MG63 (cell line): ENCODE measurements around the gene NPM1. TPM values are rescaled to one million over a fixed set of nuclear protein-coding genes. Genes with fewer than 3 reads are reported as not detected.
"Not testable (repeated sequence)": the region's sequence is repeated elsewhere in the genome, so short reads cannot be mapped to it uniquely, and the experiment has no call there.

Source experiments
- DNase-seq: peaks from one replicate; pipeline ENCODE4 v3.0.0-alpha.2; 2020
- H3K27me3 ChIP-seq: fragments of 250-450 bp; sonication (Bioruptor Pico); 2 replicates; pipeline ENCODE4 v1.5.1; 2020; ENCODE audit warnings: mild to moderate bottlenecking, moderate library complexity
- H3K36me3 ChIP-seq: fragments of 250-450 bp; sonication (Bioruptor Pico); 2 replicates; pipeline ENCODE4 v1.5.1; 2020; ENCODE audit warnings: mild to moderate bottlenecking, moderate library complexity
- H3K4me3 ChIP-seq: fragments of 250-450 bp; sonication (Bioruptor Pico); 2 replicates; pipeline ENCODE4 v1.5.1; 2020; ENCODE audit warnings: mild to moderate bottlenecking, moderate library complexity
- H3K9me3 ChIP-seq: fragments of 250-450 bp; sonication (Bioruptor Pico); 2 replicates; pipeline ENCODE4 v1.5.1; 2020; ENCODE audit warnings: mild to moderate bottlenecking, moderate library complexity
- total RNA-seq: library from RNA; depleted of rRNA; stranded (reverse); fragments of >200 nt; shearing (Covaris generic); gene quantifications from 2 replicates; pipeline ENCODE4 v1.2.3, GENCODE V29; 2014; ENCODE audit warnings: low replicate concordance

The NPM1 gene
- total RNA-seq, 1 experiment from 2014 or later, result 3,857 TPM

GRCh38 chr5:171398660-171399059, 11.0 kb downstream of the NPM1 start:
- DNase-seq, H3K4me3 ChIP-seq, H3K9me3 ChIP-seq, H3K27me3 ChIP-seq: not testable (repeated sequence)
- H3K36me3 ChIP-seq, result peaks cover 82% of the 10 kb centered on the region

- H3K36me3 ChIP-seq, result peaks cover 73% of the 10 kb centered on the region
- H3K9me3 ChIP-seq, result no peaks in the 10 kb centered on the region
- H3K4me3 ChIP-seq, result no peak overlapping the region
- no peaks in the 10 kb centered on the region for H3K27me3 ChIP-seq
- no peak for DNase-seq
Observed at GRCh38 chr5:171400169-171400568, 12.5 kb downstream of the NPM1 start.

- Histone ChIP-seq H3K9me3 (no peaks in the 10 kb centered on the region), H3K4me3 (no peak overlapping the region), H3K36me3 (peaks cover 73% of the 10 kb centered on the region), H3K27me3 (no peaks in the 10 kb centered on the region)
- no peak for DNase-seq
Observed at GRCh38 chr5:171401167-171401947, 13.7 kb downstream of the NPM1 start.

- H3K36me3 ChIP-seq, result peaks cover 73% of the 10 kb centered on the region
Observed at GRCh38 chr5:171402751-171403150, 15.1 kb downstream of the NPM1 start.

GRCh38 chr5:171405615-171406014, 18.0 kb downstream of the NPM1 start:
- H3K9me3 ChIP-seq, result no peaks in the 10 kb centered on the region
- H3K36me3 ChIP-seq, result peaks cover 71% of the 10 kb centered on the region
- DNase-seq, result no peak
- H3K27me3 ChIP-seq, result no peaks in the 10 kb centered on the region
- H3K4me3 ChIP-seq, result no peak overlapping the region

More at GRCh38 chr5:171402751-171403150, 15.1 kb downstream of the NPM1 start:
- not testable (repeated sequence) for H3K4me3 ChIP-seq, DNase-seq, H3K9me3 ChIP-seq, H3K27me3 ChIP-seq

GRCh38 chr5:171407234-171407633, 19.6 kb downstream of the NPM1 start:
- Histone ChIP-seq H3K36me3 (peaks cover 74% of the 10 kb centered on the region), H3K4me3 (no peak overlapping the region), H3K9me3 (no peaks in the 10 kb centered on the region), H3K27me3 (no peaks in the 10 kb centered on the region)
- no peak for DNase-seq

- no peak for DNase-seq
- H3K4me3 ChIP-seq, result no peak overlapping the region
- H3K27me3 ChIP-seq, result no peaks in the 10 kb centered on the region
- H3K9me3 ChIP-seq, result no peaks in the 10 kb centered on the region
- peaks cover 94% of the 10 kb centered on the region for H3K36me3 ChIP-seq
Observed at GRCh38 chr5:171409164-171410136, 21.8 kb downstream of the NPM1 start.

GRCh38 chr5:171410181-171410580, 22.5 kb downstream of the NPM1 start:
- Histone ChIP-seq H3K27me3 (no peaks in the 10 kb centered on the region), H3K9me3 (no peaks in the 10 kb centered on the region), H3K36me3 (peaks cover 90% of the 10 kb centered on the region), H3K4me3 (no peak overlapping the region)
- DNase-seq, result no peak

GRCh38 chr5:171412186-171412585, 24.5 kb downstream of the NPM1 start:
- H3K9me3 ChIP-seq, result no peaks in the 10 kb centered on the region
- H3K4me3 ChIP-seq, result no peak overlapping the region
- H3K27me3 ChIP-seq, result no peaks in the 10 kb centered on the region
- peaks cover 81% of the 10 kb centered on the region for H3K36me3 ChIP-seq
- DNase-seq, result no peak

- DNase-seq, result no peak
- peaks cover 74% of the 10 kb centered on the region for H3K36me3 ChIP-seq
Observed at GRCh38 chr5:171413153-171413910, 25.7 kb downstream of the NPM1 start.

GRCh38 chr5:171413993-171414392, 26.3 kb downstream of the NPM1 start:
- peaks cover 67% of the 10 kb centered on the region for H3K36me3 ChIP-seq
- H3K9me3 ChIP-seq, DNase-seq, H3K27me3 ChIP-seq, H3K4me3 ChIP-seq: not testable (repeated sequence)

More at GRCh38 chr5:171413153-171413910, 25.7 kb downstream of the NPM1 start:
- Histone ChIP-seq H3K4me3 (no peak overlapping the region), H3K9me3 (no peaks in the 10 kb centered on the region), H3K27me3 (no peaks in the 10 kb centered on the region)

GRCh38 chr5:171415115-171415730, 27.6 kb downstream of the NPM1 start:
- Histone ChIP-seq H3K9me3 (no peaks in the 10 kb centered on the region), H3K27me3 (no peaks in the 10 kb centered on the region), H3K36me3 (peaks cover 55% of the 10 kb centered on the region), H3K4me3 (no peak overlapping the region)
- peak; percentile 75 for DNase-seq

GRCh38 chr5:171416160-171417049, 28.8 kb downstream of the NPM1 start:
- DNase-seq, result no peak
- Histone ChIP-seq H3K27me3 (no peaks in the 10 kb centered on the region), H3K4me3 (no peak overlapping the region), H3K9me3 (no peaks in the 10 kb centered on the region), H3K36me3 (peaks cover 45% of the 10 kb centered on the region)

- Histone ChIP-seq H3K9me3 (no peaks in the 10 kb centered on the region), H3K4me3 (peak overlapping the region; percentile 50), H3K36me3 (peaks cover 33% of the 10 kb centered on the region), H3K27me3 (no peaks in the 10 kb centered on the region)
- DNase-seq, result peak; percentile 92
Observed at GRCh38 chr5:171418316-171418981, 30.8 kb downstream of the NPM1 start.
